IPS DF 19.7 (cell line): ENCODE data around the gene RLN3.

Source experiments
- DNase-seq: peaks from one replicate; pipeline ENCODE4 v3.0.0-alpha.2; 2013; ENCODE audit warnings: low read depth, low spot score

The RLN3 gene

GRCh38 chr19:14054099-14054498 is 26.2 kb downstream of the RLN3 start:
- no peak for DNase-seq

DNA sequence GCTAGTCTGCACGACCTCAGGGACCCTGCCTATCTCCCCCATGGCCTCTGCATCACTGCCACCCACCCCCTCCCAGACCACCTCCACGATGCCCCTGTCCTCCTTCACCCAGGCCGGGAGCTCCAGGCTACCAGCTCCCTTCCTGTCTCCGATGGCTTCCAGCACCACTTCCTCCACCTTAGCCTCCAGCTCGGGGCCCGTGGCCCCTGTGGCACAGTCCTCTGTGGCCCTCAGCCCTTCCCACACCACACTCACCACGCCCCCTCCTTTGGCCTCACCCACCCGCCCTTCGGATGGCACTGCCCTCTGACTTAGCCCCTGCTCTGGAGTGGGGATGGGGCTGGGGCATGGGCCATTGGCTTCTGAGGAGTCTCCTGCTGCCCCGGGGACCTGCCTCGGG is 26.8 kb downstream of the RLN3 start:
- DNase-seq: no peak

- no peak for DNase-seq
Observed at GRCh38 chr19:14055396-14055795, 27.4 kb downstream of the RLN3 start.

DNA sequence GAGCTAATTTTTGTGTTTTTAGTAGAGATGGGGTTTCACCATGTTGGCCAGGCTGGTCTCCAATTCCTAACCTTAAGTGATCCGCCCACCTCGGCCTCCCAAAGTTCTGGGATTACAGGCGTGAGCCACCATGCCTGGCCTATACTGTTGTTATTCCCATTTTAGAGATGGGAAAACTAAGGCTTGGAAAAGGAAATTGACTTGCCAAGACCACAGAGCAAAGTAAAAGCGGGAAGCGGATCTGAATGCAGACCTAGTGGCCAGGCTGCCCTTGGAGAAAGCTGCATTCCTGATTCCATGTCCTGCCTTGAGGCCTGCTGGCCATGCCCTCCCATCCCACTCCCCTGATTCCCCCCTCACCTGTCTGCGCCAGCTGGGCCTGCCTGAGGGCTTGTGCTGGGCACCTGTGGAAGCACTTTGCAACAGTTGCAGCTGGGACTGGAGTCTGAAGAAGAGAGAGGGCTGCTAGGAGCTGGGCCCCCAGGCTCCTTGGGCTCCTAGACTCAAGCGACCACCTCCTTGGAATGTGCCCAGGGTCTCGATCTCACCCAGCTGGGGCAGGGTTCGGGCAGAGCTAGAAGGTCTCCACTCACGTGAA is 28.2 kb downstream of the RLN3 start:
- no peak for DNase-seq

DNA sequence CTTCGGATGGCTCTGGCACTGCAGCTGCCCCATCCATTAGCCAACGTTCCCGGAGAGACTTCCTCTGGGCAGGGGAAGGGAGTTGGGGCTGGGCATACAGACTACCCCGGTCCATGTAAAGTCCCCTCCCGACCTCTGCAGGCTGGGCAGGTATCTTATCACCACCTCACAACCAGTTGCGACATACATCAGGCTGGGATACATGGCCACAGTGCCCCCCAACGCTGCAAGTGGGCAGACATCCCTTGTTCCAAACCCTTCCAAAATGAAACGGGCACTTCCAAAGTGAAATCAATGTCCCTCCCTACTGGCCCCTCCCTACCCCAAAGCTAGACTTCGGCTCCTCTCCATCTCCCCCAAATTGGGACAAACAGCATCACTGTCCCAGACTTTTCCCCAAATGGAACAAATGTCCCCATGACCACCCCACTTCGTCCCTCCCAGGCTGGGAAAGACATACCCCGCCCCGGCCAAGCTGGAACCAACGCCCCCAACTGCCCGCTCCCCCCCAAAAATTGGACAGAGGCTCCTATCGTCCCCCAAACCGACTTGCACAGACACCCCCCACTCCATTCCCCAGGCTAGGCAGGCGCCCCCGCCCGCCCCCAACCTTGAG is 28.9 kb downstream of the RLN3 start:
- DNase-seq: no peak

- DNase-seq: no peak
Observed at GRCh38 chr19:14058182-14059092, 30.5 kb downstream of the RLN3 start.

DNA sequence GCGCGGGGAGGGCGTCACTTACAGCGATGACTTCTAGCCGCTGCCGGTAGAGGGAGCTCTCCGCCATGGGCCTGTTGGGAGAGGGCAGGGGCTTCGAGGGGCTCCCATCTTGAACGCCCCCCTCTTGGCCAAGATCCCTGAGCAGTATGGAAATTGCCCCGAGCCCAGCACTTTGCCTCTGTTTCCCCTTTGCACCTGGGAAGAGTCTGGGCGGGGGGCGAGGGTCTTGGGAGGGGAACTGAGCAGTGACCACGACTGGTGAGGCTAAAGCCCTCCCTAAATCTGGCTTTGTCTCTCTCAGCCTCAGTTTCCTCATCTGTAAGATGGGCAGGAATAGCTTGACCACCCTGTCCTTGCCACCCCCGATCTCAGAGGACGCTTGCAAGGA is 31.1 kb downstream of the RLN3 start:
- no peak for DNase-seq

DNA sequence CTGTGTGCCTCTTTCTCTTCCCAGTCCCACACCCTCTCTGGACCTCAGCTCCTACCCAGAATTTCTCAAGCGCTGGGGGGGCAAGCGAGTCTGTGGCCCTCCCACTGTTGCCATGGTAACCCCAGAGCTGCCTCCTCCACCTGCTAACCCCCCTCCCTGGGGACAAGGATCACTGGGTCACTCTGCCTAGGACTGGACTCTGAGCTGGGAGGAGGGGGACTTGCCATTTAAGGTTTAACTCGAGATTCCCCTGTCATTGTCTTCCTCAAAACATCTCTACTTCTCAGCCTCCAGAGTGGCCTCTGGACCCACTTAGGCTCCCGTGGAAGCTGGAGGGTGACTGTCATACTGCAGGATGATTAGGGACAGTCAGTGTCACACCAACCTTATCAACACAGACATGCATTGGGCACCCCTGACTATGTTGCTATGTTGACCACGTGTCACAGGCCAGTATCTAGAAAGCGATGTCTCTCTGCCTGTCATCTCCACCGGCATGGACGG is 31.8 kb downstream of the RLN3 start:
- no peak for DNase-seq

DNA sequence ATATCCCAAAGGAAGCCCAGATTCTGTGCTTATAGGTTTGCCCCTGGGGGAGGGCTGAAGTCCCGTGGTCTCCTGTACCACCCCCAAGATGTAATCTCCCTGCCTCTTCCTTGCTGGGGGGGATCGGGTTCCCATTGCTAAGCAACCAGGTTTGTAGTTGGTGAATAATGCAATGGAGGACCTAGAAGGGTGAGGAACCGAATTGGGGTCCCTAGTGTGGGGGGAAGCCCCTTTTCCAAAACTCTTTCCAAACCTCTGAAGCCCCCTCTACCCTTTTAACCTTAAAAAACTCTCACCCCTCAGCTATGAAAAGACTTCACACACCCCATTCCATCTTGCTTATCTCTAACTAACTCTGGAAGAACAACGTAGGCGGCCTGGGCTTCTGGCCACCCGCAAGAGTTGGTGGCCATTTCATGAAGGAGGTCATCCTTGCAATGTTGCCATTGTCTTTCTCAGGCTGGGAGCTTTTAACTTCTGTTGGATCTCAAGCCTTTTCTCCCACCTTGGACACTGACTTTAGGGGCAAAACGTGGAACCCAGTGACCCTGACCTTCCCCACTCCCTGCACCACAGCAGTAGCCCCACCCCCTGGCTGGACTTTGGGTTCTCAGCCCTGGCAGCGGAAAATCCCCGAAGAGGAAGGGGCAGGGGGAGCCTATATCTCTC is 33.3 kb downstream of the RLN3 start:
- DNase-seq: no peak

- DNase-seq: no peak
Observed at GRCh38 chr19:14061751-14062557, 34.0 kb downstream of the RLN3 start, which contains the start of gene PALM3. PALM3 (minus strand) TSS chr19:14062076; CDS start chr19:14061980, 96 bp downstream.

DNA sequence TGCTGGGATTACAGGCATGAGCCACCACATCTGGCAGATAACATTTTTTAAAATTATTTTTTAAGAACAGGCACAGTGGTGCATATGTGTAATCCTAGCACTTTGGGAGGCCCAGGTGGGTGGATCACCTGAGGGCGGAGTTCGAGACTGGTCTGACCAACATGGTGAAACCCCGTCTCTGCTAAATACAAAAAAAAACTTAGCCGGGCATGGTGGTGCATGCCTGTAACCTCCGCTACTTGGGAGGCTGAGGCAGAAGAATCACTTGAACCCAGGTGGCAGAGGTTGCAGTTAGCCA is 34.6 kb downstream of the RLN3 start:
- no peak for DNase-seq

GRCh38 chr19:14063105-14063504 is 35.2 kb downstream of the RLN3 start:
- no peak for DNase-seq

DNA sequence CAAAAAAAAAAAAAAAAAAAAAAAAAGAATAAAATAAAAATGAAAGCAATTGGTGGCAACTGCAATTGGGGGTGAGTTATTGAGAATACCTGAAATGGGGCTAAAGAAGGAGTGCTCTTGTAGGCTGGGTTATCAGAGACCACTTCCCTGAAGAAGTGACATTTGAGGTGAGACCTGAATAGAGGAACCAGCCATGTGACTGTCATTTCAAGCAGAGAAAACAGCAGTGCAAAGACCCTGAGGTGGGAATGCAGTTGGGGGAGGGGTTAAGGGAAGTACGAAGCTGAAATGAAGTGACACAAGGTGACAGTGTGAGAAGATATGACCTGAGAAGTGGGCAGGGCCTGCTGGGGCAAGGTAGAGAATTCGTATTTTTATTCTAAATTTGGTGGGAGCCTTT is 38.2 kb downstream of the RLN3 start:
- DNase-seq: no peak

- no peak for DNase-seq
Observed at GRCh38 chr19:14070268-14071050, 42.5 kb downstream of the RLN3 start.

DNA sequence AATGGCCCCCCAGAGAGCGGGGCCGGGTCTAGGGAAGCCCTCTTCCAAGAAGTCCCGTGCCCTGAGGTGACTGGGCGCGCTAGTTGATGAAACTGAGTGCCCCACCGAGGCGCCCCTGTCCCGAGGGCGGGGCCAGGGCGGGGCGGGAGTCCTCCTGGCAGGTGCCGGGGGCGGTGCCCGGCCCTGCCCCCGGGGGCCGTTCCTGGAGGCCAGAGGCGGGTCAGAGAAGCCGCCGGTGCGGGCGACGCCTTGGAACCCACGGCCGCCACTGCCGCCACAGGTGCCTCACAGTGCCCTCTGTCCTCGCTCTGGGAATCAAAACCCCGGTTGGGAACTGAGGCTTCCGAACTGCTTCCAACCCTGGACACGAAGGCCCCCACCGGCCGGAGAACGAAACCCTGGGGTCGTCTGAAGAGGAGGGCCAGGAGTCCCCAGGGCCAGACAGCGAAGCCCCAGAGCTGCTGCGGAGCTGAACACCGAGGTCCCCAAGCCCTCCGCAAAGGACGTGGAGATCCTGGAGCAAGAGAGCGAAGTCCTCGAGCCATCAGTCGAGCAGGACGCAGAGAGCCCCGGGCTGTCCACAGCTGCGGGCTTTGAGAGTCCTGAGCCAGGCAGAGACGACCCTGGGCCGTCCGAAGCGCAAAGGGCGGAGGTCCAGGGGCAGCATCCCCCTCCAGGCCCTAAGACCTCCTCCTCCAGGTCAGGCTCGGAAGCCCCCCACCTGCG is 44.8 kb downstream of the RLN3 start, which contains the start of gene MISP3:
Gene MISP3, plus strand, starts transcription at position 252 of the 726 bp plus-strand sequence. CDS start 524 bp downstream, outside the sequence.
- DNase-seq: no peak

- no peak for DNase-seq
Observed at GRCh38 chr19:14073261-14073924, 45.4 kb downstream of the RLN3 start.

DNA sequence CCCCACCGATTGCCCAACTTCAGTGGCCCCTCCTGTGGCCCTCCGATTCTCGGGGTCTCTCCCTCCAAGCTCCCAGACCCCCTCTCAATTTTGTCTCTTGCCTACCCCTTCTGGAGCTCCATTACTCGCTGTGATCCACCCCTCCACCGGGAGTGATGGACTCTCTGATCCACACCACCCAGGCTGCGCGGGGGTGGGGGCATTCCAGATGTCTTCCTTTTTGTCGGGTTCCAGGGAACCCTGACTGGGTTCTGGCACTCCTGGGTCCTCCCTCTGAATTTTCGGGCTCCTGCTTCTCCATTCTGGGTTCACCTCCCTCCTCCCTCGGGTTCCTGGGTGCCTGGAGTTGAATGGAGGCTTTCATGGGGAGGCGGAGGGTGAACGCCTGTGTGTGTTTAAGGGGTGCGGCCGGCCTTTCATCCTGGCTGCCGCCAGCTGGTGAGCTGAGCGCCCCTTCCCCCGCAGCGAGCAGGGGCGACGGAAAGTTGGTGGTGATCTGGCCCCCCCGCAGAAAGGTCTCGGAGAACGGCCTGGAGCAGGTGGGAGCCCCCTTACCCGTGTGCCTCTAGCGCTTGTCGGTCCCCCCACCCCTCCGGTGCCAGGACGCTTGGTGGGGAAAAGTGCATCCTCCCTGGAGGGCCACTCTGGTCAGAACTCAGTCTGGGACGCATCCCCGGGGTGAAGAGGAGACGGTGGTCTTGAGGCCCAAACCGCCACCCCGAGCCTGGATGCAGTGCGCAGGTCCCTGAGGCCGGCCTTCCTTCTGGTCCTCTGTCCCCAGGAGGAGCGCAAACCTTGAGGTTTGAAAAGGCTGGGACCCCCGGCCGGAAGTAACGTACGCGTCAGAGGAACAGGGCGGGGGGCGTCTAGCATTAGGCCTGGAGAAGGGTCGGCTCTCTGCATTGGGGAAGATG is 46.2 kb downstream of the RLN3 start:
- DNase-seq: no peak

- DNase-seq: no peak
Observed at GRCh38 chr19:14078411-14078810, 50.5 kb downstream of the RLN3 start.
